Measurements from ENCODE around the gene EPB41L4B. TPM values are rescaled to one million over a fixed set of nuclear protein-coding genes. Genes with fewer than 3 reads are reported as not detected.
A peak's percentile ranks its signal among the peaks of the same experiment; 100 is the strongest.

EPB41L4B gene
- total and polyA plus RNA-seq, 12 donors: 0.20 to 15.2 (median 4.4) TPM

DNA sequence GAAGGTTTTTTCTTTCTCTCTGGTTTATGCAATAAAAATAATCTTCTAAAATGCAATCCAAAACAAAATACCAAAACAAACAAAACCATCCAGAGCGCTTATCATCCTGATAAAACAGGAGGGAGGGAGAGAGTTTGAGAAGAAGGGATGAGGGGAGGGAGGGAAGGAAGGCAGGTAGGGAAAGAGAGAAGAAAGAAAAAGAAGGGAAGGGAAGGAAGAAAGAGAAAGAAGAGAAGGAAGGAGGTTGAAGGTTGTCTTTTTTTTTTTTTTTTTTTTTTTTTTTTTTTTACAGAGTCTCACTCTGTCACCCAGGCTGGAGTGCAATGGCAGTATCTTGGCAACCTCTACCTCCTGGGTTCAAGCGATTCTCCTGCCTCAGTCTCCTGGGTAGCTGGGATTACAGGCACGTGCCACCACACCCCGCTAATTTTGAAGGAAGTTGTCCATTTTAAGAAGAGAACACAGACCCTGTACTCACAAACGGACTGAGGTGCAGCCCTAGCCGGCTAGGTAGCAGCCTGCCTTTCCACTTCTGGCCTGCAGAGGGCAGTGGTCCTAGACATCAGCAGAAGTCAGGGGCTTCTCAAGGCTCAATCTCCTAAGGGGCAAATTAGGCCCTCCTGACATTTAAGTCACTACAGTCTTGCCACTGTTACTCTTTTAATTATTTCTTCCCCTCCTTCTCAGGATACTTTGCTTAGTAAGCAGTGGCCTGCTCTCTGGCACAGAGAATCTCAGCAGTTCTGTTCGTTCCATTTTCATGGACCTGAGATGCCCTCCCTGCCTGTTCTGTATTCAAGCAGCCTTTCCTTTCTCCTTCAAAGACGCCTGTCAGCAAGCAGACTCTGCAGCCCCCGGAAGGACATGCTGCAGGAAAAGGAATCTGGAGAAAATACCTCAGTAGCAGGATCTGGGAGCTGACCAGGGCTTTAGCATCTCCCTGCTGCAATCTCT is 76.4 kb downstream of the EPB41L4B start:
- TF ChIP-seq CTCF (IDR thresholded peaks at IDR 0.05): peak; percentile 79 to 94 (median 92)
- WGBS, 2 donors: 24 to 30% methylated on average over 9 of the region's 9 CpGs
- intact Hi-C loops (cut with DNase I): loop anchor here in 8 of 10 donors (2.0 to 10.0 kb wide), 8 partner anchors 68 to 280 kb away; partner anchors contain the start of gene EPB41L4B (in 4 of the 8)
- Histone ChIP-seq H3K36me3 (no peaks in the 10 kb centered on the region), H3K27me3 (peaks cover 0 to 20% (median 0%) of the 10 kb centered on the region in 7 donors), H3K4me1 (peaks cover 0 to 20% (median 6%) of the 10 kb centered on the region in 9 donors), H3K9me3 (no peaks in the 10 kb centered on the region), H3K4me3 (no peak overlapping the region), H3K27ac (no peak overlapping the region)
- ATAC-seq (peak; percentile 71 to 91 (median 86)), DNase-seq (peak; percentile 52 to 69)

- TF ChIP-seq CTCF (IDR thresholded peaks at IDR 0.05): no peak
- intact Hi-C loops (cut with DNase I): loop anchor here in 7 of 10 donors (2.0 to 10.0 kb wide), 6 partner anchors 72 to 282 kb away; partner anchors contain the start of gene EPB41L4B (in 2 of the 7)
- H3K4me1 ChIP-seq: peaks cover 0 to 20% (median 6%) of the 10 kb centered on the region in 9 donors
- DNase-seq: no peak
- H3K27ac ChIP-seq: no peak overlapping the region
- WGBS, 2 donors: 84 to 87% methylated on average over 2 of the region's 2 CpGs
- ATAC-seq: no peak
- H3K36me3 ChIP-seq: no peaks in the 10 kb centered on the region
- no peak overlapping the region for H3K4me3 ChIP-seq
- H3K9me3 ChIP-seq: no peaks in the 10 kb centered on the region
- H3K27me3 ChIP-seq: peaks cover 0 to 20% (median 0%) of the 10 kb centered on the region in 7 donors
Observed at GRCh38 chr9:109242741-109243140, 78.1 kb downstream of the EPB41L4B start.

GRCh38 chr9:109242014-109242413 is 78.8 kb downstream of the EPB41L4B start:
- 48 to 54% methylated on average over 2 of the region's 2 CpGs for WGBS, 2 donors
- no peak overlapping the region for H3K4me3 ChIP-seq
- H3K4me1 ChIP-seq: peaks cover 0 to 20% (median 6%) of the 10 kb centered on the region in 9 donors
- no peaks in the 10 kb centered on the region for H3K36me3 ChIP-seq
- ATAC-seq (no peak), DNase-seq (peak in 1 of 2 donors; percentile 35)
- H3K27ac ChIP-seq: no peak overlapping the region
- no peaks in the 10 kb centered on the region for H3K9me3 ChIP-seq
- peaks cover 0 to 20% (median 0%) of the 10 kb centered on the region in 7 donors for H3K27me3 ChIP-seq
- intact Hi-C loops (cut with DNase I): loop anchor here in 7 of 10 donors (2.0 to 10.0 kb wide), 6 partner anchors 73 to 283 kb away; partner anchors contain the start of gene EPB41L4B (in 2 of the 7)
- no peak for TF ChIP-seq CTCF (IDR thresholded peaks at IDR 0.05)

- Histone ChIP-seq H3K27me3 (peaks cover 0 to 18% (median 0%) of the 10 kb centered on the region in 7 donors), H3K36me3 (no peaks in the 10 kb centered on the region), H3K4me3 (no peak overlapping the region), H3K27ac (no peak overlapping the region), H3K9me3 (no peaks in the 10 kb centered on the region), H3K4me1 (peaks cover 0 to 20% (median 6%) of the 10 kb centered on the region in 9 donors)
- ATAC-seq (no peak), DNase-seq (no peak)
- 80 to 88% methylated on average over 3 of the region's 3 CpGs for WGBS, 2 donors
- no peak for TF ChIP-seq CTCF (IDR thresholded peaks at IDR 0.05)
- intact Hi-C loops (cut with DNase I): loop anchor here in 5 of 10 donors (5.0 to 10.0 kb wide), 5 partner anchors 74 to 284 kb away; no protein-coding TSS in a partner anchor
Observed at GRCh38 chr9:109241207-109241606, 79.7 kb downstream of the EPB41L4B start.

Data from heart right ventricle (tissue), 16 donors.